ENCODE data around the gene DHX57.

DNA sequence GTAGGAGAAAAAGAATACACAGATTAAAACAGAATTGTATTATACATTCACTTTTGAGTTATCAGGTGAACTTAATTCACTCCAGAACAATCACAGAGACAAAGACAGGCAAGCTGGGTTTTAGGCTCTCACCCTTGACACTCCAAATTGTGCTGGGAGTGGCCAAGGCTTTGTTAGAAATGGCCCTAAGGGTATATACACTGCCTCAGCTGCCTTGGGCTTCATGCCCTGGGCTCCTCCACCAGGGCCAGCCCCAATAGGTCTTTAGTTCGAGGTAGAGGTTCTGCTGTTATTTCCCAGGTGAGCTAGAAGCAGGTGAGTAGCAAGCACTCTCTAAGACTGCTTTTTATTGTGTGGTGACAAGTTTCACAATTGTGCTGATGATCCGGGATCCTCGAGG, 77.8 kb downstream of the DHX57 start:
- TF ChIP-seq, protein P1, sequence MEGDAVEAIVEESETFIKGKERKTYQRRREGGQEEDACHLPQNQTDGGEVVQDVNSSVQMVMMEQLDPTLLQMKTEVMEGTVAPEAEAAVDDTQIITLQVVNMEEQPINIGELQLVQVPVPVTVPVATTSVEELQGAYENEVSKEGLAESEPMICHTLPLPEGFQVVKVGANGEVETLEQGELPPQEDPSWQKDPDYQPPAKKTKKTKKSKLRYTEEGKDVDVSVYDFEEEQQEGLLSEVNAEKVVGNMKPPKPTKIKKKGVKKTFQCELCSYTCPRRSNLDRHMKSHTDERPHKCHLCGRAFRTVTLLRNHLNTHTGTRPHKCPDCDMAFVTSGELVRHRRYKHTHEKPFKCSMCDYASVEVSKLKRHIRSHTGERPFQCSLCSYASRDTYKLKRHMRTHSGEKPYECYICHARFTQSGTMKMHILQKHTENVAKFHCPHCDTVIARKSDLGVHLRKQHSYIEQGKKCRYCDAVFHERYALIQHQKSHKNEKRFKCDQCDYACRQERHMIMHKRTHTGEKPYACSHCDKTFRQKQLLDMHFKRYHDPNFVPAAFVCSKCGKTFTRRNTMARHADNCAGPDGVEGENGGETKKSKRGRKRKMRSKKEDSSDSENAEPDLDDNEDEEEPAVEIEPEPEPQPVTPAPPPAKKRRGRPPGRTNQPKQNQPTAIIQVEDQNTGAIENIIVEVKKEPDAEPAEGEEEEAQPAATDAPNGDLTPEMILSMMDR (IDR thresholded peaks at IDR 0.05 in 4 of 5, conservative IDR thresholded peaks at IDR 0.05 in 1 of 5) = no peak
- TF ChIP-seq POLR2A (IDR thresholded peaks at IDR 0.05) = no peak

Data from gastrocnemius medialis (tissue), 4 donors.